OCI-LY1 (cell line): ENCODE measurements around the gene ERN1.

Experiments
- H2AFZ ChIP-seq: fragments of 200-600 bp; sonication (generic), shearing (Covaris generic); 2 replicates; pipeline ENCODE4 v1.6.0; 2014; ENCODE audit warnings: antibody characterized with exemption, mild to moderate bottlenecking, low read length
- H3F3A ChIP-seq: fragments of 200-600 bp; sonication (generic), shearing (Covaris generic); 2 replicates; pipeline ENCODE4 v1.6.0; 2014; ENCODE audit warnings: mild to moderate bottlenecking, antibody characterized with exemption, low read length, moderate library complexity; ENCODE audit not compliant: insufficient read depth
- H3K27ac ChIP-seq: fragments of 200-600 bp; sonication (generic); 2 replicates; pipeline ENCODE4 v1.5.1; 2014; ENCODE audit warnings: low read length, mixed run types, mild to moderate bottlenecking, low read depth; ENCODE audit not compliant: poor library complexity, severe bottlenecking
- H3K27me3 ChIP-seq: fragments of 200-600 bp; sonication (generic); 2 replicates; pipeline ENCODE4 v1.6.0; 2014; ENCODE audit warnings: antibody characterized with exemption, mild to moderate bottlenecking, low read length, moderate library complexity; ENCODE audit not compliant: insufficient read depth
- H3K36me3 ChIP-seq: fragments of 200-600 bp; sonication (generic); 2 replicates; pipeline ENCODE4 v1.6.1; 2014; ENCODE audit warnings: mild to moderate bottlenecking, antibody characterized with exemption, low read length, moderate library complexity, mixed read lengths; ENCODE audit not compliant: insufficient read depth
- H3K4me1 ChIP-seq: fragments of 200-600 bp; sonication (generic); 2 replicates; pipeline ENCODE4 v1.5.1; 2014; ENCODE audit warnings: mild to moderate bottlenecking, low read length, moderate library complexity; ENCODE audit not compliant: insufficient read depth, severe bottlenecking
- H3K4me2 ChIP-seq: fragments of 200-600 bp; sonication (generic), shearing (Covaris generic); 2 replicates; pipeline ENCODE4 v1.6.1; 2014; ENCODE audit warnings: low read length
- H3K4me3 ChIP-seq: fragments of 200-600 bp; sonication (generic); 2 replicates; pipeline ENCODE4 v1.5.1; 2014; ENCODE audit warnings: low read length, low read depth, mild to moderate bottlenecking, mixed read lengths; ENCODE audit not compliant: poor library complexity, severe bottlenecking
- H3K79me2 ChIP-seq: fragments of 200-600 bp; shearing (Covaris generic); 2 replicates; pipeline ENCODE4 v1.6.1; 2016; ENCODE audit warnings: mixed run types, low read length, mixed read lengths; ENCODE audit not compliant: insufficient read depth
- H3K9ac ChIP-seq: fragments of 200-600 bp; sonication (generic), shearing (Covaris generic); 2 replicates; pipeline ENCODE4 v1.6.1; 2014; ENCODE audit warnings: mild to moderate bottlenecking, low read length, mixed read lengths
- H3K9me2 ChIP-seq: fragments of 200-600 bp; sonication (generic), shearing (Covaris generic); 2 replicates; pipeline ENCODE4 v1.6.1; 2014; ENCODE audit warnings: low read depth, mild to moderate bottlenecking, low read length, mixed read lengths
- H3K9me3 ChIP-seq: fragments of 200-600 bp; shearing (Covaris generic); 2 replicates; pipeline ENCODE4 v1.6.1; 2014; ENCODE audit warnings: low read length, mixed read lengths
- H4K20me1 ChIP-seq: fragments of 200-600 bp; sonication (generic), shearing (Covaris generic); 2 replicates; pipeline ENCODE4 v1.6.0; 2016; ENCODE audit warnings: mild to moderate bottlenecking, low read length; ENCODE audit not compliant: insufficient read depth
- EZH2 ChIP-seq: fragments of 200-600 bp; sonication (generic), shearing (Covaris generic); IDR thresholded peaks from 2 replicates; pipeline ENCODE4 v1.8.0; 2017; ENCODE audit warnings: borderline replicate concordance, mixed run types, mild to moderate bottlenecking, antibody characterized with exemption, low read length, moderate library complexity, mixed read lengths
- TF ChIP-seq, protein P1 (sequence below): fragments of 200-600 bp; sonication (generic), shearing (Covaris generic); IDR thresholded peaks from 2 replicates; pipeline ENCODE4 v1.5.1; 2017; ENCODE audit warnings: mild to moderate bottlenecking, antibody characterized with exemption, low read length, moderate library complexity, mixed read lengths

The ERN1 gene

DNA sequence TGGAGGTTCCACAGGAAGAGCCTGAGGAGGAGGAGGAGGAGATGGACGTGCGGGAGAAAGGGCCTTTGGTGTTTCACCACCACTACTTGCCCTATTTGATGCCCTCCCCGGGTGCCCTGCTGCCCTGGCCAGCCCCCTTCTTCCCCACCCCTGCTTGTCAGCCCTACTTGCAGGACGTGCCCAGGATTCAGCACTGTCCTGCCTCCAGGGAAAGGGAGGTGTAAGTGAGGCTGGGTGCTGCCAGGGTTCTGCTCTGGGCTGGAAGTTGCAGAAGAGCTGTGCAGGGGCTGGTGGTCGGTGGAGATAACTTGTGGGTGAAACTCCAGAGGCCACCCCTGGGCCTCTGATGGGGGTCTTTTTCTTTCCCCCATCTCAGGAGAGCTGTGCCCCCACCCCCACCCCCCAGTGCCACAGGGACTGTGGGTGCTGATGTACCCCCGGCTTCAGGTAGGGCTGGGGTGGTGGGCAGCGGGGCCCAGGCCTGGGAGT lies 128.8 kb downstream of the ERN1 start:
- Histone ChIP-seq H3K9me2 (no peaks in the 10 kb centered on the region), H3K9ac (no peak overlapping the region), H3K9me3 (no peaks in the 10 kb centered on the region), H2AFZ (no peak overlapping the region), H3K36me3 (peaks cover 43% of the 10 kb centered on the region), H3K27me3 (peaks cover 8% of the 10 kb centered on the region), H4K20me1 (no peaks in the 10 kb centered on the region), H3F3A (no peaks in the 10 kb centered on the region), H3K4me1 (peaks cover 25% of the 10 kb centered on the region), H3K27ac (no peak overlapping the region), H3K4me3 (no peak overlapping the region), H3K79me2 (no peaks in the 10 kb centered on the region), H3K4me2 (no peak overlapping the region)
- TF ChIP-seq EZH2 = no peak
- TF ChIP-seq, protein P1, sequence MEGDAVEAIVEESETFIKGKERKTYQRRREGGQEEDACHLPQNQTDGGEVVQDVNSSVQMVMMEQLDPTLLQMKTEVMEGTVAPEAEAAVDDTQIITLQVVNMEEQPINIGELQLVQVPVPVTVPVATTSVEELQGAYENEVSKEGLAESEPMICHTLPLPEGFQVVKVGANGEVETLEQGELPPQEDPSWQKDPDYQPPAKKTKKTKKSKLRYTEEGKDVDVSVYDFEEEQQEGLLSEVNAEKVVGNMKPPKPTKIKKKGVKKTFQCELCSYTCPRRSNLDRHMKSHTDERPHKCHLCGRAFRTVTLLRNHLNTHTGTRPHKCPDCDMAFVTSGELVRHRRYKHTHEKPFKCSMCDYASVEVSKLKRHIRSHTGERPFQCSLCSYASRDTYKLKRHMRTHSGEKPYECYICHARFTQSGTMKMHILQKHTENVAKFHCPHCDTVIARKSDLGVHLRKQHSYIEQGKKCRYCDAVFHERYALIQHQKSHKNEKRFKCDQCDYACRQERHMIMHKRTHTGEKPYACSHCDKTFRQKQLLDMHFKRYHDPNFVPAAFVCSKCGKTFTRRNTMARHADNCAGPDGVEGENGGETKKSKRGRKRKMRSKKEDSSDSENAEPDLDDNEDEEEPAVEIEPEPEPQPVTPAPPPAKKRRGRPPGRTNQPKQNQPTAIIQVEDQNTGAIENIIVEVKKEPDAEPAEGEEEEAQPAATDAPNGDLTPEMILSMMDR = no peak

GRCh38 chr17:63999680-64000531 lies 130.0 kb downstream of the ERN1 start:
- no peaks in the 10 kb centered on the region for H3F3A ChIP-seq
- H3K27ac ChIP-seq = no peak overlapping the region
- no peak overlapping the region for H3K4me3 ChIP-seq
- no peaks in the 10 kb centered on the region for H3K9me2 ChIP-seq
- H3K4me1 ChIP-seq = peaks cover 16% of the 10 kb centered on the region
- no peaks in the 10 kb centered on the region for H3K79me2 ChIP-seq
- peaks cover 35% of the 10 kb centered on the region for H3K36me3 ChIP-seq
- H3K27me3 ChIP-seq = peaks cover 12% of the 10 kb centered on the region
- H2AFZ ChIP-seq = no peak overlapping the region
- no peaks in the 10 kb centered on the region for H3K9me3 ChIP-seq
- no peak overlapping the region for H3K4me2 ChIP-seq
- TF ChIP-seq, protein P1 = no peak
- no peak for TF ChIP-seq EZH2
- H3K9ac ChIP-seq = no peak overlapping the region
- H4K20me1 ChIP-seq = no peaks in the 10 kb centered on the region

DNA sequence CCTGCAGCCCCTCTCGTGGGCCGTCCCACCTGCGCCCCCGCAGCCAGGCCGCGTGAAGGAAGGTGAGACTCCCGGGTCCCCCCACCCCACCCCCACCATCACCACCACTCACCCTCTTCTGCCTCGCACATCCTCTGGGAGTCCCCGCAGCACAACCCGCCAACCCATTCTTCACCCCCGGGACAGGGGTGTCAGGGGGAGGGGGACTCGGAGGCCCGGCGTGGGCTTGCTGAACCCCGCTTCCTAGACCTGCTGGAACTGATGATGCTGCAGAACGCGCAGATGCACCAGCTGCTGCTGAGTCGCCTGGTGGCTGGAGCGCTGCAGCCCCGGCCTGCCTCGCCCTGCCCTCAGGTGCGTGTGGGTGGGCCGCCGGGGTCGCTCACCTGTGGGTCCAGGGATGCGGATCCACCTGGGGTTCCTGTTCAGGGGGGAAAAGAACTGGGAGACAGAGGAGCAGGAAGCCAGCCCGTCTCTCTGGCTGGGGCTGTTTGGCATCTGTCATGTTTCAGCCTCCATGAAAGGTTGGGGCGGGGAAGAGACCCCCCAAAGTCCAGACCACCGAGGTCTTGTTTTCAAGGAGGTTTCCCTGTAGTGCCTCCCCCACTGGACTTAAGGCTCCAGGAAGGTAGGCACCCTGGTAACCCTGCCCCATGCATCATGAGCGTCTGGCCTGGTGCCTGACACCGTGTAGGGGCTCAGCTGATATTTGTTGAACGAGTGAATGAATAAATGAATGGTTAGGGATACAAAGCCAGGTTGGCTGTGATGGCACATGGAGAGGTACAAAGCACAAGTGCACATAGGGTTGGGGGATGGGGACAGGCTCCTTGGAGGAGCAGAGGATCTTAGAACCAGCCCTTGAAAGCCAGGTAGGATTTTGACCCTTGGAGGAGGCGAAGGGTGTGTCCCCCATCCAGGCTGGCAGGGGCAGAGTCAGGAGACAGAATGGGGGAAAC lies 130.9 kb downstream of the ERN1 start:
- peak overlapping the region; percentile 39; the same call in 1 of the 2 replicates for H3K9ac ChIP-seq
- no peaks in the 10 kb centered on the region for H3K79me2 ChIP-seq
- peak overlapping the region; percentile 79 for H3K4me2 ChIP-seq
- H3F3A ChIP-seq = no peaks in the 10 kb centered on the region
- no peak overlapping the region for H2AFZ ChIP-seq
- no peaks in the 10 kb centered on the region for H3K9me3 ChIP-seq
- no peaks in the 10 kb centered on the region for H4K20me1 ChIP-seq
- H3K4me3 ChIP-seq = peak overlapping the region; percentile 61
- peaks cover 12% of the 10 kb centered on the region for H3K27me3 ChIP-seq
- peaks cover 26% of the 10 kb centered on the region for H3K36me3 ChIP-seq
- no peak for TF ChIP-seq EZH2
- TF ChIP-seq, protein P1 = no peak
- peaks cover 16% of the 10 kb centered on the region for H3K4me1 ChIP-seq
- no peaks in the 10 kb centered on the region for H3K9me2 ChIP-seq
- no peak overlapping the region for H3K27ac ChIP-seq
